SKM-1 treated with dmso at 0.1 percent for 144 hours (cell line): Measurements from ENCODE around the gene OR6B2.

ENCODE experiments used
- DNase-seq: peaks from one replicate; lab custom pipeline; 2025; ENCODE audit not compliant: unreplicated experiment; lab: John Stamatoyannopoulos, UW

Gene OR6B2

DNA sequence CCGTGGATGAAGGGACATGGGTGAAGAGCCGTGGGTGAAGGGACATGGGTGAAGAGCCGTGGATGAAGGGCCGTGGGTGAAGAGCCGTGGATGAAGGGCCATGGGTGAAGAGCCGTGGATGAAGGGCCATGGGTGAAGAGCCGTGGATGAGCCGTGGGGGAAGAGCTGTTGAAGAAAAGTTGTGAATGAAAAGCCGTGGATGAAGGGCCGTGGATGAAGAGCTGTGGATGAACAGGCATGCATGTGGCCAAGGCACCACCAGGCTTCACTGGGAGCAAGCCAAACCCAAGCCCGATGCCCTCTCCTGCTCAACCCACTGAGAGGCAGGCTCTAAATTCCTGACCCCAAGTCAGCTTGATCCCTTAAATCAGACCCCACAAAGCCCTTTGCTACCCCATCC lies 12.5 kb upstream of the OR6B2 start:
- no peak for DNase-seq

DNA sequence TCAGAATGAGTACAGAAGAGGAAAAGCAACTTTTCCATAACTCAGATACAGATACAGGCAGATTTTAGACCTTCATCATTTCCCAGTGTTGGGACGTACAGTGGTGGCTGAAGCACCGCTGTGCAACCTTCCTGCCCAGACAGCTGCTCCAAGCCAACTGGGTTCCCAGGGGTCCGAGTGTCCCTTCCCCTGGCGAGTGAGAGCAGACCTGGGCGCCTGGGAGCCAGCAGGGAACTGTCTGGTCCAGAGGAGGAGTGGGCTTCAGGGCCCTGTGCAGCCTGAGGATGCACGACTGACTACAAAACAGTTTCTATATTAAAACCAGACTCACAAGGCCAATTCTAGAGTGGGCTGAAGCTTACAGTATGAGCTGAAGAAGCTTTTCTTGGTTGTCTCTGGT lies 11.1 kb upstream of the OR6B2 start:
- DNase-seq = no peak

GRCh38 chr2:240037358-240037757 lies 7.1 kb upstream of the OR6B2 start:
- no peak for DNase-seq

DNA sequence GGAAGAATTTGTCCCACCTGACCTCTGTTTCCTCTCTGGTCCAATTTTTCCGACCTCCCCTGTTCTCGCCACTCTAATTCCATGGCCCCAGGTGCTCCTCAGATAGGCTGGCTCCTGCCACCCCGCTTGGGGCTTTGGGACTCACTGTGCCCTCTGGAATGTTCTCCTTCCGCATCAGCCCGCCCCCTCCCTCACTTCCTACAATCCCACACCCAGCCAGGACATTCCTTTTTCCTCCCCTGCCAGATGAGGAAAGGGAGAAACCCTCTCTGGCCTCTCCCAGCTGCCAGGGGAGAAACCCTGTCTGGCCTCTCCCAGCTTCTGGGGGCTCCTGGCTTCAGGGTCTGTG lies 3.1 kb upstream of the OR6B2 start:
- DNase-seq = no peak

DNA sequence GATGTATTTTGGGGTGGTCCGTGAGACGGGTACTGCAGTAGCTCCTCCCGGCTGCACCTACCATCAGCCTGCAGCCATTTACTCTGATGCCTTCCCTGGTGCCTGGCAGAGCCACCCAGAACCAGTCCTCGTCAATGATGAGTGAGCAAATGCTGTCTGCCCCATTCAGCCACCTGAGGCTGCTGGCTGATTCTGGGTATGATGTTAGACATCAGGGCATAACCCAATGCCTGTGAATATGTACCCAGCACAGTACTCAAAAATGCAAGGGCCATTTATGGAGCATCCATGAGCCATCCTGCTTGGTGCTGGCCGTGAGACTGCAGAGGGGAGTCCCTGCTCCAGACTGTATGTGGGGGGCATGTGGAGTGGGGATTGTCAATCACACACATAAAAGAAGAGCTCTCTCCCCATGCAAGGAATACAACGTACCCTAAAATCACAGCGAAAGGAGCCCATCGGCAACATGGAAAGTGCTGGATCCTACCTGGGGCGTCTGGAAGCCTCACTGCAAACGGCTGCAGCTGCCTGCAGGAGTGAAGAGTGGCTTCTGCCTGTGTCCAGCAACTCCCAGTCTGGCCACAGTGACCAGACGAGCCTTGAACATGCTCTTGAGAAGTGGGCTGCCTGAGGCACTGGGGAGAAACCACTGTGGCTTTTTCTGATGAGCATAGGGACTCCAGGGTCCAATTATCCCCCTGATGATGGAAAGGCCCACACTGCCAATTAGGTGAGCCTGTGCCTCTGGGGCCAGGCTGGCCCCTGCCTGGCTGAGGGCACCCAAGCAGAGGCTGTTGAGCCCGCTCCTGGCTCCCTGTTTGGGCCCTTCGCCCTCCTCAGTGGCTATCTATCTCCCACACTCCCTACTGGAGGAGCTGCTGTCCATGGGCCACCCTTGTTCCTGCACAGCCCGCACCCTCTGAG lies 2.4 kb upstream of the OR6B2 start:
- no peak for DNase-seq

GRCh38 chr2:240024766-240025165 lies 5.5 kb downstream of the OR6B2 start:
- DNase-seq = no peak

GRCh38 chr2:240023792-240024191 lies 6.4 kb downstream of the OR6B2 start:
- no peak for DNase-seq

- DNase-seq = peak; percentile 53
Observed at GRCh38 chr2:240021488-240022104, 8.6 kb downstream of the OR6B2 start.

DNA sequence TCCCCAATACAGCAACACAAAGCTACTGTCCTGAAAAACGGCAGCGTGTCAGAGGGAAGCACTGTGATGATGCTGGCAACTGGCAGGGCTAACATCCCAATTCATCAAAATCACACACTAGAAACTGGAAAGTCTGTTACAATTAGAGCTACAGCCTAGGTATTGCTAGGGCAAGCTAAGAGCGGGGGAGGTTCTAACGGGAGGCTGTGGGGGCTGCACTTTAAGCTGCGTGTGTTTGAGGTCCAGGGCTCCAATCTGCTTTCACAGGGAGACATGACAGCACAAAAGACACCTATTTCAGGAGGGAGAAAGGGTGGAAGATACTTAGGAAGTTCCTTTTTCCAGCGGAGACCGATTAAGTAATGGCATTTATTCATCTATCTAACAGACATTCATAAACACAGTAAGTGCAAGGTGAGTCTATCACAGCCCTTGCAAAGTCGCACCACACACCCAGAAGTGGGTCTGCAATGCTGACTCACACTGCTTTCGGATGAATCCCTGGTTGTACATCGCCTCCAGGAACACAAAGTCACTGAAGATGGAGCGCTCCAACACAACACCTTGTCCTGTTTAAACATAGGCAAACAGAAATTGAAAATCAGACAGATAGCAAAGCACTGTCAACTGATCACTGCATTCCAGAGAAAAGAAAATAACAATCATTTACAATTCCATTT lies 12.0 kb downstream of the OR6B2 start:
- no peak for DNase-seq

GRCh38 chr2:240014327-240014726 lies 15.9 kb downstream of the OR6B2 start:
- no peak for DNase-seq

DNA sequence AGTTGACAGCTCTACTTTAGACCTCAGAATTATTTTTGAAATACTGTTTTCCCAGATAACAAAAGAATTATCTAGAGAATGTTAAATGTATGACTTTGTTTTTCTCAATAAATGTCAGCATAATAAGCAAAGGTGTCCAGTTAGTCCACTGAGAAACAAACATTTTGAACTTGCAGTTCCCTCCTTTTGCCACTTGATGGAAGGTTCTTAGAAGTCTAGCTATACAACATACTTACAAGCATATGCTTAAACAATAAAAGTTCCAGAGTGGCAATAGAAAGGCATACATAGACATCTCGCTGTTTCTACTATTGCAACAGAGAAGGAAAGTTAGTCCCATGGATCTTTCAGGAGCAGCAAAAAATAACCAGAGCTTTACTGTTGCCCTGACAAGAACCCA lies 16.9 kb downstream of the OR6B2 start:
- peak; percentile 7 for DNase-seq

GRCh38 chr2:240002983-240003382 lies 27.2 kb downstream of the OR6B2 start:
- no peak for DNase-seq

DNA sequence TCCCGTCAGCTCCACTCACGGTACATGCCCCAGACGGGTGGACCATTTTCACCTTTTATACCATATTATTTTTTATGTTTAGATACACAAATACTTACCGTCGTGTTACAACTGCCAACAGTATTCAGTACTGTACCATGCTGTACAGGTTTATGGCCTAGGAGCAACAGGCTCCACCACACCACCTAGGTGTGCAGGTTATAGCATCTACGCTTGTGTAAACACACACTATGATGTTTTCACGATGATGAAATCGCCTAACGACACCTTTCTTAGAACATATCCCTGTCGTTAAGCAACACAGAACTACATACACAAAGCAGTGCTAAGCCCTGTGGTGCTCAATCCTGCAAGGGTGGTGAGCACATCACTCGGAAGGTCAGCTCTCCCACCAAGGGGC lies 29.6 kb downstream of the OR6B2 start:
- DNase-seq = no peak

GRCh38 chr2:239997686-239998409 lies 32.4 kb downstream of the OR6B2 start:
- DNase-seq = no peak

DNA sequence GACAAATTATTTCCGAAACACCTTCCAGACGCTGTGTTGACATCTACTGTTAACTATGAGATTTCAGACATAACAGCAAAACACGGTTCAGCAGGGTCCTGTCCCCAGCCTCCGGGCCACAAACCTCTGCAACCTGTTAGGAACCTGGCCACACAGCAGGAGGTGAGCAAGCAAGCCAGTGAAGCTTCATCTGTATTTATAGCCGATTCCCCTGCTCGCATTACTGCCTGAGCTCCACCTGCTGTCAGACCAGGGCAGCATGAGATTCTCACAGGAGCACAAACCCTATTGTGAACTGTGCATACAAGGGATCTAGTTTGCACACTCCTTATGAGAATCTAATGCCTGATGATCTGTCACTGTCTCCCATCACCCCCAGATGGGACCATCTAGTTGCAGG lies 36.1 kb downstream of the OR6B2 start:
- no peak for DNase-seq

DNA sequence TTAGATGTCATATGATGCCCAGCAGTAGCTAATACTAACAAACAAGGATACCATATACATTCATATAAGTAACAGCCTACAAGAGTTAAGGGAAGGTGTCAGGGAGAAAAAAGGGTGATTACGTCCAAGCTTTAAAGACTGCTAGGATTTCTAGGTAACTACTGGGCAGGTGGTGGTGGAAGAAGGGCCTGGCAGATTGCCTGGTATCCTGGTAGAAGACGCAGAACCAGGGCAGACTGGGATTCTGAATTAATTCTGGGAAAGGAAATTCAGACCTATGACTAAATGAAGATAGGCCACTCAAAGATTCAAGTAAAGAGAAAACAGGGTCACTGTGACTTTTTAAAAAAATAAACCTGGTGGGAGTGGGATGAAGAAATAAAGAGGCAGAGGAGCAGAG lies 36.9 kb downstream of the OR6B2 start:
- DNase-seq = no peak

DNA sequence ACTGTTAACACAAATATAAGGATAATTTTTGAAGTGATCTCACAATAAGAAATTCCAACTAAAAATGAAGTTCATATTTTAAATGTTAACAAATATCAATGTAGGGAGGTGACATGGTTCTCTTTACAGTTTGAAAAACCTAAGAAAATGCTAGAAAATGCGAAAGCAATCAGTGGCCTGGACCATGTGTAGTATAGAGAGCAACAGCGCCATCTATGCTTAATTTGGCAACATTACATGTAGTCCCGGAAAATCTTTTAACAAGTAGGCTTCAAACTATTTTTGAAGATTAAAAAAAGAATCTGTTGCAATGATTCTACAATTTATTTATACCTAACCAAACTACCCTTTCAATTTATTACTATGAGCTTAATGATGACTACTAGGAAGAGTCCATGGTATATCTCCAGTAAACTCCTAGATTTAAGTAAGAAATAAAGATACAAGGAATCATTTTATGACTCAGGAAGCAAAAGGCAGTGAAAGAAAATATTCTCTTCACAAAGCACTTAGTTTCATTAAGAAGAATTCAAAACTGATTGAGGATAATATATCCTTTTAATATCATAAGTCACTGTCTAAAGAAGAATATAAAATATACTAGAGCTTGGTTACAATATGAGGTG lies 38.4 kb downstream of the OR6B2 start:
- peak; percentile 29 for DNase-seq

DNA sequence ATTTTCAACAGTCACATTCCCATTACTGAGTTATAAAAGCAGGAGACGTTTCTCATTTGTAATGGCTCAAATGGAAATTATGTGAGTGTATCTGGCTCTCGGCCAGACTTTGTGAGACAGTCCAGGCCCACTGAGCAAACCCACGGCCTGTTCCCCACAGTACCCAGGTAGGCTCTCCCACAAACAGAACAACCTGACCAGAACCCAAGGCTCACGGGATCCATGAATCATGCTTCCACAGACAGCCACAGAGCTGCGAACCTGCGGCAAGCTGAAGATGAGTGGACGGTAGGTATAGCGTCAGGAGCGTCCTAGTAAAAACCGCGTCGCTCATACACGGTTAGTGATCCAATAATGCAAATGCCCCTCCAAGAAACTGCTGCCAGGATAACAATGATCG lies 39.3 kb downstream of the OR6B2 start:
- DNase-seq = no peak

DNA sequence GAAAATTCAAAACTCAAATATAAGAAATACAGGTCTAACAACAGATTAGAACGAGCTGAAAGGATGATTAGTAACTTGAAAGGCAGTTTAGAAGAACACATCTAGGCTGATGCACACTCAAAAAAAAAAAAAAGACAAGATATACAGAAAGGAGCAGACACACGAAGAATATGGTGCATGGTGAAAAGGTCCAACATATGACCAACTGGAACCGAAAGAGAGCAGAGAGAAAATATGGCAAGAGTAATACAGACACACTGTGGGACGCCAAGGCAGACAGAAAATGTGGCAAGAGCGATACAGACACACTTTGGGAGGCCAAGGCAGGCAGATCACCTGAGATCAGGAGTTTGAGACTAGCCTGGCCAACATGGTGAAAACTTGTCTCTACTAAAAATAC lies 44.9 kb downstream of the OR6B2 start:
- no peak for DNase-seq

DNA sequence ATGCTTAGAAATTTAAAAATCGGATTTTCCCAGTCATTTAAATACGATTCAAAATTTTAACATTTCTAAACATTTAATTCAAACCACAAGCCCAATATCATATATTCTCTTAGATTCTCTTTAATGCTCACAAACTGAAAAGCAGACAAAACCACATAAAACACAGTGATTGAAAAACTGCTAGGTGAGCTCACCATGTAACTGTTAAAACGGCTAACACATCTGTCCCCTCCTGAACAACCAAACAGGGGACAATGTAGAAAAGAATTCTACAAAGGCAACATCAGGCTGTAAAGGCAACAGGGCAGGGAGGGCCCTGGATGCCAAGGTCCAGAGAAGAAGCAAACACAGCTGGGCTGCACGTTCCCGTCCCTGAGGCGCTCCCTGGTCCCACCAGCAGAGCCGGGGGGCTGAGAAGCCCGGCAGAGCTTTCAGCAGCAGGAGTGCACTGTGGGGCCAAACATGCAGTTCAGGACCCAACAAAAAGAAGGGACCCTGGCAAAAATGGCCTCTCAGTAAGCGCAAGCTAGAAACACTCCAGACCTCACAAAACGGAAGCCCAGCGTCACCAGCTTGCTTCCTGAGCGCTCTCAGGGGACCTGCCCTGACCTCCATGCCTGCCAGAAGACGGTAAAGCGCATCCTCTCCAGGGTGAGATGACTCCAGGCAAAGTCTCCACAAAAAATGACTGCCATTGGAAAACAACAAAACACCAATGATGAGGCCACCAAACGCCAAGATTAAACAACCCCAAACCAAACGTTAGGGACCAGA lies 45.6 kb downstream of the OR6B2 start:
- no peak for DNase-seq
